Activated CD8-positive, alpha-beta memory T cell treated with anti-CD3 and anti-CD28 coated beads, Interleukin-2, amount 50 U/mL, for 48 hours (primary cell): ENCODE data around the gene POPDC3.
"Not testable (repeated sequence)": the region's sequence is repeated elsewhere in the genome, so short reads cannot be mapped to it uniquely, and the experiment has no call there.

ENCODE experiments used
- DNase-seq: peaks from one replicate; pipeline ENCODE4 v3.0.0-alpha.2; 2020

POPDC3 gene

GRCh38 chr6:105194106-105194505, 14.3 kb upstream of the POPDC3 start:
- DNase-seq, result no peak

- DNase-seq, result no peak
Measured at GRCh38 chr6:105193647-105194046, 13.8 kb upstream of the POPDC3 start.

- no peak for DNase-seq
Measured at GRCh38 chr6:105192707-105193465, 13.1 kb upstream of the POPDC3 start.

GRCh38 chr6:105191351-105191750, 11.5 kb upstream of the POPDC3 start:
- no peak for DNase-seq

- no peak for DNase-seq
Measured at GRCh38 chr6:105189026-105189820, 9.4 kb upstream of the POPDC3 start.

- DNase-seq, result no peak
Measured at GRCh38 chr6:105188251-105188650, 8.4 kb upstream of the POPDC3 start.

GRCh38 chr6:105186576-105186975, 6.8 kb upstream of the POPDC3 start:
- DNase-seq, result no peak

GRCh38 chr6:105184921-105185320, 5.1 kb upstream of the POPDC3 start:
- DNase-seq, result no peak

- no peak for DNase-seq
Measured at GRCh38 chr6:105181981-105182515, 2.2 kb upstream of the POPDC3 start.

GRCh38 chr6:105178636-105179035, 1.2 kb downstream of the POPDC3 start:
- no peak for DNase-seq

- DNase-seq, result no peak
Measured at GRCh38 chr6:105178110-105178509, 1.7 kb downstream of the POPDC3 start.

- no peak for DNase-seq
Measured at GRCh38 chr6:105177556-105177955, 2.3 kb downstream of the POPDC3 start.

GRCh38 chr6:105174512-105174911, 5.3 kb downstream of the POPDC3 start:
- no peak for DNase-seq

- DNase-seq, result not testable (repeated sequence)
Measured at GRCh38 chr6:105172515-105172914, 7.3 kb downstream of the POPDC3 start.

- no peak for DNase-seq
Measured at GRCh38 chr6:105170059-105170458, 9.8 kb downstream of the POPDC3 start.

GRCh38 chr6:105167914-105168313, 11.9 kb downstream of the POPDC3 start:
- DNase-seq, result no peak

GRCh38 chr6:105164418-105164817, 15.4 kb downstream of the POPDC3 start:
- no peak for DNase-seq

- no peak for DNase-seq
Measured at GRCh38 chr6:105163183-105163582, 16.6 kb downstream of the POPDC3 start.

- DNase-seq, result no peak
Measured at GRCh38 chr6:105162377-105162776, 17.4 kb downstream of the POPDC3 start.

- DNase-seq, result no peak
Measured at GRCh38 chr6:105161421-105161820, 18.4 kb downstream of the POPDC3 start.

- no peak for DNase-seq
Measured at GRCh38 chr6:105153676-105154075, 26.1 kb downstream of the POPDC3 start.

- no peak for DNase-seq
Measured at GRCh38 chr6:105152880-105153279, 26.9 kb downstream of the POPDC3 start.

- DNase-seq, result no peak
Measured at GRCh38 chr6:105151644-105152043, 28.2 kb downstream of the POPDC3 start.

- DNase-seq, result no peak
Measured at GRCh38 chr6:105138141-105138540, 41.7 kb downstream of the POPDC3 start.
